Fibroblast of lung (primary cell): ENCODE measurements around the gene EML2. TPM values are rescaled to one million over a fixed set of nuclear protein-coding genes. Genes with fewer than 3 reads are reported as not detected.

Source experiments
- DNase-seq, 2 donors: peaks; one replicate each; pipeline versions ENCODE4 v3.0.0 to v3.0.0-alpha.2; 2010; ENCODE audit warnings: low read depth in 2 of 2
- H2AFZ ChIP-seq: 2 replicates; pipeline ENCODE4 v1.5.1; 2012; ENCODE audit warnings: low read length, control low read depth, inconsistent platforms
- H3K27ac ChIP-seq: 2 replicates; pipeline ENCODE4 v1.5.1; 2011; ENCODE audit warnings: low read length, control low read depth; ENCODE audit not compliant: insufficient read depth
- H3K27me3 ChIP-seq: 2 replicates; pipeline ENCODE4 v1.5.1; 2011; ENCODE audit warnings: mild to moderate bottlenecking, low read length; ENCODE audit not compliant: control insufficient read depth, insufficient read depth
- H3K36me3 ChIP-seq: 2 replicates; pipeline ENCODE4 v1.5.1; 2011; ENCODE audit warnings: low read length; ENCODE audit not compliant: control insufficient read depth, insufficient read depth
- H3K4me1 ChIP-seq: 2 replicates; pipeline ENCODE4 v1.5.1; 2011; ENCODE audit warnings: low read length; ENCODE audit not compliant: control insufficient read depth, insufficient read depth; ENCODE audit errors: extremely low read depth
- H3K4me2 ChIP-seq: 2 replicates; pipeline ENCODE4 v1.5.1; 2011; ENCODE audit warnings: low read length, control low read depth; ENCODE audit not compliant: insufficient read depth; ENCODE audit errors: extremely low read depth
- H3K4me3 ChIP-seq, 4 experiments: fragments of 200-600 bp in 1 of 4; sonication (generic) in 1 of 4; replicated peaks in 1 of 4; 2 replicates each; pipeline ENCODE4 v1.5.1; 2011 to 2016; ENCODE audit warnings: low read length in 4 of 4, low read depth in 3 of 4, mild to moderate bottlenecking in 3 of 4, control low read depth in 2 of 4, inconsistent platforms in 1 of 4, mixed read lengths in 1 of 4; ENCODE audit not compliant: insufficient read depth in 1 of 4; ENCODE audit errors: control extremely low read depth in 1 of 4
- H3K79me2 ChIP-seq: 2 replicates; pipeline ENCODE4 v1.5.1; 2012; ENCODE audit warnings: mild to moderate bottlenecking, low read length, inconsistent platforms; ENCODE audit not compliant: control insufficient read depth, insufficient read depth
- H3K9ac ChIP-seq: 2 replicates; pipeline ENCODE4 v1.5.1; 2011; ENCODE audit warnings: mild to moderate bottlenecking, low read length, control low read depth; ENCODE audit not compliant: insufficient read depth
- H3K9me3 ChIP-seq: 2 replicates; pipeline ENCODE4 v1.5.1; 2012; ENCODE audit warnings: low read depth, low read length; ENCODE audit not compliant: control insufficient read depth, insufficient read depth
- H4K20me1 ChIP-seq: 2 replicates; pipeline ENCODE4 v1.5.1; 2011; ENCODE audit warnings: low read length; ENCODE audit not compliant: control insufficient read depth, insufficient read depth; ENCODE audit errors: extremely low read depth
- CTCF ChIP-seq, 2 donors: IDR thresholded peaks in 1 of 2; conservative IDR thresholded peaks in 1 of 2; 1 replicate in 1 of 2; 2 replicates in 1 of 2; pipeline ENCODE4 v1.5.1; 2011 to 2012; ENCODE audit warnings: low read length in 2 of 2, control low read depth in 1 of 2, inconsistent platforms in 1 of 2, low read depth in 1 of 2, mild to moderate bottlenecking in 1 of 2
- EZH2 ChIP-seq: IDR thresholded peaks from 2 replicates; pipeline ENCODE4 v1.5.1; 2012; ENCODE audit warnings: low read length, control low read depth, mild to moderate bottlenecking; ENCODE audit errors: missing control alignments
- polyA plus RNA-seq, 2 donors: library from polyadenylated mRNA; depleted of rRNA in 1 of 2; stranded (reverse) in 1 of 2; unstranded in 1 of 2; fragments of >200 nt; gene quantifications; 2 replicates each; pipeline ENCODE4 v1.2.1, GENCODE V29; 2011 to 2012; ENCODE audit warnings: missing spikeins in 1 of 2
- total RNA-seq: library from RNA; depleted of rRNA; stranded (reverse); fragments of >200 nt; gene quantifications from 2 replicates; pipeline ENCODE4 v1.2.1, GENCODE V29; 2014

EML2 gene
- total and polyA plus RNA-seq, 2 donors (not counting 1 experiment from before 2014, with no cell fraction given), result 11.2 to 69.9 TPM

GRCh38 chr19:45623984-45624383, 15.2 kb downstream of the EML2 start:
- no peak overlapping the region for H3K4me3 ChIP-seq
- no peaks in the 10 kb centered on the region for H3K9me3 ChIP-seq
- H3K4me2 ChIP-seq, result no peak overlapping the region
- peaks cover 13% of the 10 kb centered on the region for H3K36me3 ChIP-seq
- no peaks in the 10 kb centered on the region for H3K4me1 ChIP-seq
- no peak overlapping the region for H3K27ac ChIP-seq
- no peaks in the 10 kb centered on the region for H3K27me3 ChIP-seq
- TF ChIP-seq EZH2 (no peak), CTCF (conservative IDR thresholded peaks at IDR 0.05 in 1 of 2, IDR thresholded peaks at IDR 0.05 in 1 of 2; ENCODE audit: low read depth in 1 of 2, low read length in 2 of 2) (no peak)
- H3K9ac ChIP-seq, result no peak overlapping the region
- H2AFZ ChIP-seq, result no peak overlapping the region
- H3K79me2 ChIP-seq, result no peaks in the 10 kb centered on the region
- no peak for DNase-seq
- no peaks in the 10 kb centered on the region for H4K20me1 ChIP-seq

- no peak for TF ChIP-seq EZH2
- TF ChIP-seq CTCF (conservative IDR thresholded peaks at IDR 0.05 in 1 of 2, IDR thresholded peaks at IDR 0.05 in 1 of 2; ENCODE audit: low read depth in 1 of 2, low read length in 2 of 2), result no peak
- Histone ChIP-seq H4K20me1 (no peaks in the 10 kb centered on the region), H3K36me3 (peaks cover 15% of the 10 kb centered on the region), H3K79me2 (no peaks in the 10 kb centered on the region), H3K27ac (no peak overlapping the region), H3K27me3 (no peaks in the 10 kb centered on the region), H3K9ac (no peak overlapping the region), H3K9me3 (no peaks in the 10 kb centered on the region), H3K4me2 (no peak overlapping the region), H3K4me3 (no peak overlapping the region), H2AFZ (no peak overlapping the region), H3K4me1 (no peaks in the 10 kb centered on the region)
- DNase-seq, result no peak
These were observed 17.2 kb downstream of the EML2 start for GRCh38 chr19:45621976-45622503.

- H3K4me3 ChIP-seq, result no peak overlapping the region
- no peak overlapping the region for H3K9ac ChIP-seq
- H3K36me3 ChIP-seq, result peaks cover 19% of the 10 kb centered on the region
- no peaks in the 10 kb centered on the region for H3K9me3 ChIP-seq
- no peak overlapping the region for H3K27ac ChIP-seq
- TF ChIP-seq CTCF (conservative IDR thresholded peaks at IDR 0.05 in 1 of 2, IDR thresholded peaks at IDR 0.05 in 1 of 2; ENCODE audit: low read depth in 1 of 2, low read length in 2 of 2), result no peak
- TF ChIP-seq EZH2, result no peak
- H3K4me1 ChIP-seq, result no peaks in the 10 kb centered on the region
- H2AFZ ChIP-seq, result no peak overlapping the region
- no peak overlapping the region for H3K4me2 ChIP-seq
- H4K20me1 ChIP-seq, result no peaks in the 10 kb centered on the region
- no peaks in the 10 kb centered on the region for H3K79me2 ChIP-seq
- DNase-seq, result no peak
- no peaks in the 10 kb centered on the region for H3K27me3 ChIP-seq
These were observed 17.8 kb downstream of the EML2 start for GRCh38 chr19:45621389-45621788.
